ENCODE measurements around the gene RIC1.

The RIC1 gene

DNA sequence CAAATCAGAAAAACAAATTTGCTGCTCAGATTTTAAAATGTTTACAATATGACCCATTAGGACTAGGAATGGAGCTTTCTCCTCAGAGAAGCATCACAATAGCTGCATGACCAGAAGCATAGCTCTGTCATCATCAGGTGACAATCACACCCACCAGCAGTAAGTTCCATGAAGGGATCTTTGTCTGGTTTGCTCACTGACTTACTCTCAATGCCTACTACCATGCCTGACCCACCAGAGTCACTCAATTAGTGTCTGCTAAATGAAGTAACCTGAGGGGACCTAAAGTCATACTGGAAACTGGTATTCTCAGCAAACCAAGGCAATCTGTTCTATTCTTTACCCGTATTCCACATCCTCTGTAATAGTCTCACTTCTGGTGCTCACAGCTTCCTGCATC lies 196.3 kb downstream of the RIC1 start:
- TF ChIP-seq, protein P1, sequence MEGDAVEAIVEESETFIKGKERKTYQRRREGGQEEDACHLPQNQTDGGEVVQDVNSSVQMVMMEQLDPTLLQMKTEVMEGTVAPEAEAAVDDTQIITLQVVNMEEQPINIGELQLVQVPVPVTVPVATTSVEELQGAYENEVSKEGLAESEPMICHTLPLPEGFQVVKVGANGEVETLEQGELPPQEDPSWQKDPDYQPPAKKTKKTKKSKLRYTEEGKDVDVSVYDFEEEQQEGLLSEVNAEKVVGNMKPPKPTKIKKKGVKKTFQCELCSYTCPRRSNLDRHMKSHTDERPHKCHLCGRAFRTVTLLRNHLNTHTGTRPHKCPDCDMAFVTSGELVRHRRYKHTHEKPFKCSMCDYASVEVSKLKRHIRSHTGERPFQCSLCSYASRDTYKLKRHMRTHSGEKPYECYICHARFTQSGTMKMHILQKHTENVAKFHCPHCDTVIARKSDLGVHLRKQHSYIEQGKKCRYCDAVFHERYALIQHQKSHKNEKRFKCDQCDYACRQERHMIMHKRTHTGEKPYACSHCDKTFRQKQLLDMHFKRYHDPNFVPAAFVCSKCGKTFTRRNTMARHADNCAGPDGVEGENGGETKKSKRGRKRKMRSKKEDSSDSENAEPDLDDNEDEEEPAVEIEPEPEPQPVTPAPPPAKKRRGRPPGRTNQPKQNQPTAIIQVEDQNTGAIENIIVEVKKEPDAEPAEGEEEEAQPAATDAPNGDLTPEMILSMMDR (IDR thresholded peaks at IDR 0.05; ENCODE audit: insufficient read depth, low read depth, low read length, missing control alignments), result no peak
- H3K4me3 ChIP-seq (ENCODE audit: low read length), result no peak overlapping the region
- no peak for DNase-seq (ENCODE audit: low read depth)

All from epithelial cell of esophagus (primary cell).